GM21390 (cell line): ENCODE data around the gene LATS2.
"Not testable (repeated sequence)": the region's sequence is repeated elsewhere in the genome, so short reads cannot be mapped to it uniquely, and the experiment has no call there.

ENCODE experiments used
- ATAC-seq: cut with Tn5 transposase; IDR thresholded peaks from one replicate; pipeline ENCODE4 v1.9.1; 2021; ENCODE audit not compliant: unreplicated experiment

Gene LATS2

GRCh38 chr13:20968745-20969144, 92.6 kb downstream of the LATS2 start:
- no peak for ATAC-seq

- ATAC-seq = no peak
Measured at GRCh38 chr13:20967340-20967739, 94.0 kb downstream of the LATS2 start.

DNA sequence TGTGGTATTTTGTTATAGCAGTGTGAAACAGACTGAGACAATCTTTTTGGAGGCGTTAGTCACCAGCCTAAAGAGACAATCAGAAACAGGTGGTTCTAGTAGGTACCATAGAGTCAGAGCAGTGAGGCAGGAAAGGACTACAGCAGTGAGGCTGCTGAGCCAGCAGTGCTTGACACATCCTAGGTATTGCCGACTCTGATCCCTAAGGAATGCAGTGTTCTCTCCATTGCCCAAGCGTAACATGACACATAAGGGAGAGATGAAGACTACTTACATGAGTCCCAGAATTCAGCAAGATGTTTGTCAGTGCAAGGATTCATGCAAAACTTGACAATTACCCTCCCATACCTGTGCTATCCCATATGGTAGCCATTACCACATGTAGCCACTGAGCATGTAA, 96.5 kb downstream of the LATS2 start:
- no peak for ATAC-seq

- not testable (repeated sequence) for ATAC-seq
Measured at GRCh38 chr13:20961663-20962062, 99.7 kb downstream of the LATS2 start.

GRCh38 chr13:20960663-20961309, 100.6 kb downstream of the LATS2 start:
- no peak for ATAC-seq

GRCh38 chr13:20957049-20957620, 104.3 kb downstream of the LATS2 start:
- ATAC-seq = not testable (repeated sequence)

- ATAC-seq = no peak
Measured at GRCh38 chr13:20955496-20955895, 105.9 kb downstream of the LATS2 start.

GRCh38 chr13:20953245-20953931, 108.0 kb downstream of the LATS2 start:
- no peak for ATAC-seq

DNA sequence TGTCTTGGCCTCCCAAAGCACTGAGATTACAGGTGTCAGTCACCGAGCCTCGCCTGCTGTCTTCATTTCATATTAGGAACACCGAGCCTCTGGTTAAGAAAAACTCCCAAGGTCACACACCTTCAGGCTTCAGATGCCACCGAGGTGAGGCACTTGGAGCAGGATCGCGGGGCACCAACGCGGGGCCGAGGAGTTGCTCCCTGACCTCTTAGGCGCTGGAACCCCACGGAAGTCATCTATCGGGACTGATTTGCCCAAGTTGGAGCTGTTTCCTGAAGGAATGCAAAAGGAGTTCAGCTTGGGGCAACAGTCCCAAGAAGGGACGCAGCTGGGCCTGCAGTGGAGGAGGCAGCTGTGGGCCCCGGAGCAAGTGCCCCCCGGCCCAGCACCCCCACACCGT, 108.5 kb downstream of the LATS2 start:
- no peak for ATAC-seq

DNA sequence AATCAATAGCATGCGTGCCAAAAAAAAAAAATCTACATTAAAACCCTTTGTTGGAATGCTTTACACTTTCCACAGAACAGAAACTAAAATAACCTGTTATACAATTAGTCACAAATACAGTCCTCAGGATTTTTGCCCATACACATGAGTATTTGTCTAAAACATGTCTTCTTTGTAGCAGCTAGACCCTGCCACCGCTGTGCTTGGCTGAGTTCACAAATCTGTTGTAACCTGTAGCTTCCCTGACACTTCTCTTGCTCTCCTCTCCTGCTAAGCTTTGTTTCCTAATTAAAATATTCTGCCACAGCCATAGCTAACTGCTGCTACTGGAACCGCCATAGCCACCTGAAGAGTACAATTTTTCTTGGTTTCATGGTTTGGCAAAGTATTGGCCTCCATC, 113.4 kb downstream of the LATS2 start:
- not testable (repeated sequence) for ATAC-seq

- ATAC-seq = no peak
Measured at GRCh38 chr13:20945952-20946383, 115.4 kb downstream of the LATS2 start.

- no peak for ATAC-seq
Measured at GRCh38 chr13:20942938-20943559, 118.3 kb downstream of the LATS2 start.

- not testable (repeated sequence) for ATAC-seq
Measured at GRCh38 chr13:20940511-20940910, 120.9 kb downstream of the LATS2 start.

- no peak for ATAC-seq
Measured at GRCh38 chr13:20940083-20940482, 121.3 kb downstream of the LATS2 start.

- no peak for ATAC-seq
Measured at GRCh38 chr13:20939662-20940061, 121.7 kb downstream of the LATS2 start.

DNA sequence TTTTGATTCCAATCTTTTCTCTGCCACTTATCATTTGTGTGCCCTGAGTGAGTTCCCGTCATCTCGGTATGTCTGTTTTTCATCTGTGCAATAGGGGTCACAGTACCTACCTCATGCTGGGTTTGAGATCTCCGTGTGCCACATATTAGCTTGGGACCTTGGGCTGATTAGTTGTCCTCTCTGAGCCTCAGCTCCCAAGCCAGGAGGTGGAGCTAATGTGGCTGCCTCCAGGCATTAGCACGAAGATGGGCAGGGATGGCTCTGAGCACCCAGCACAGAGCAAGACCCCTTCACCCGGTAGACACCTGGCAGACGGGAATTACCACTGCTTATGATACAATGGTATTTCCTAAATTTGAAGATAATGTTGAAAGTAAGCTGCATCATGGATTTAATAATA, 123.1 kb downstream of the LATS2 start:
- ATAC-seq = no peak

GRCh38 chr13:20927596-20928257, 133.7 kb downstream of the LATS2 start:
- ATAC-seq = no peak

DNA sequence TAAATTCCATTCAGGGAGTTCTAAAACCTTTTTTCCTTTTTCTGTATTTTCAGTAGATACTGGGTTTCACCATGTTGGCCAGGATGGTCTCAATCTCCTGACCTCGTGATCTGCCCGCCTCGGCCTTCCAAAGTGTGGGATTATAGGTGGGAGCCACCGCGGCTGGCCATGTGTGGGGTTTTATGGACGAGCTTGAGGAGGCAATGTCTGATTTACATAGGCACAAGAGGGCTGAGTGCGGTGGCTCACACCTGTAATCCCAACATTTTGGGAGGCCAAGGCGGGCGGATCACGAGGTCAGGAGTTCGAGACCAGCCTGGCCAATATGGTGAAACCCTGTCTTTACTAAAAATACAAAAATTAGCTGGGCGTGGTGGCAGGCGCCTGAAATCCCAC, 136.0 kb downstream of the LATS2 start:
- ATAC-seq = not testable (repeated sequence)

DNA sequence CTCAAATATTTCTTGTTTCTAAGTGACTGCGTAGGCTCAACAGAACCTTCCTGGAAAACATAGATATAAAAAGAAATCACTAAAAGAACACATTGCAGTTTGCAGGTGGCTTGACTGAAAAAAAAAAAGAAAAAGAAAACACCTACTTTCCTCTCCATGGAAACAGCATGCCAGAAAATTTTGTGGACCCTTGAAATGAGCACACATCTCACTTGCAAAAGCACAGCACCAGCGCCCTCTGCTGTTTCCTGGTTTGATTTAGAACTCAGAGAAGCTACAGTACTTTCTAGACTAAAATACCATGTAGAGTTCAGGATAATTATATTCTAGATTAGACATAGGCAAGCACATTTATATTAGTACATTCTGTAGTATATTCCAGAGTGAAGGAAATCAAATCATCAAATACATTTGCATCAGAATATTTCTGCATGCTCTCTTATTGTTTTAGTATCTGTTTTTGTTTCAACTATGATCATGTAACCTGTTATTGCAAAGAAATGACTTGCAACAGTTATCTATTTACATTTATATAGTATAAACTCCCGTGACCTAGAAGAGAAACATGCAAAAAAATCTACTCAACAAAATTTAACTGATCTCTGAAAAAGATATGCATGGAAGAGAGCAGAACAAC, 136.5 kb downstream of the LATS2 start:
- no peak for ATAC-seq

- no peak for ATAC-seq
Measured at GRCh38 chr13:20923272-20923671, 138.1 kb downstream of the LATS2 start.
